H1 (cell line): ENCODE measurements around the gene DUXA. TPM values are rescaled to one million over a fixed set of nuclear protein-coding genes. Genes with fewer than 3 reads are reported as not detected.
"Not testable (repeated sequence)": the region's sequence is repeated elsewhere in the genome, so short reads cannot be mapped to it uniquely, and the experiment has no call there.

ENCODE experiments used
- CTCF ChIA-PET: fragments of 300-600 bp; sonication (Branson Sonifier 250); formaldehyde crosslinking; loops from one replicate; lab custom pipeline; 2021; ENCODE audit not compliant: partially characterized antibody; lab: Charles Lee
- POLR2A ChIA-PET: fragments of 300-600 bp; sonication (Branson Sonifier 250); formaldehyde crosslinking; loops from one replicate; lab custom pipeline; 2021; ENCODE audit warnings: inconsistent platforms; ENCODE audit not compliant: partially characterized antibody; lab: Charles Lee
- DNase-seq, 2 experiments: peaks; one replicate each; pipeline versions ENCODE4 v3.0.0 to v3.0.0-alpha.2; 2010 to 2022; ENCODE audit warnings: low spot score in 2 of 2, low read depth in 1 of 2, mixed read lengths in 1 of 2
- FAIRE-seq: peaks from 2 replicates; lab custom pipeline; 2011; peaks lifted over from hg19 to GRCh38; lab: Jason Lieb, UNC
- H2AFZ ChIP-seq: 2 replicates; pipeline ENCODE4 v1.8.1; 2012; ENCODE audit warnings: low read length, inconsistent platforms
- H2AK5ac ChIP-seq: 2 replicates; pipeline ENCODE4 v1.6.1; 2013; ENCODE audit warnings: low read depth, low read length
- H2BK120ac ChIP-seq: replicated peaks from 2 replicates; pipeline ENCODE3; 2013; ENCODE audit warnings: low read depth, low read length, inconsistent platforms
- H2BK12ac ChIP-seq: 2 replicates; pipeline ENCODE4 v1.6.1; 2013; ENCODE audit warnings: low read depth, low read length
- H2BK15ac ChIP-seq: 2 replicates; pipeline ENCODE4 v1.6.1; 2013; ENCODE audit warnings: low read length
- H2BK20ac ChIP-seq: 2 replicates; pipeline ENCODE4 v1.6.1; 2013; ENCODE audit warnings: low read length
- H2BK5ac ChIP-seq: 2 replicates; pipeline ENCODE4 v1.6.1; 2013; ENCODE audit warnings: low read depth, low read length
- H3K14ac ChIP-seq: 2 replicates; pipeline ENCODE4 v1.6.1; 2013; ENCODE audit warnings: inconsistent platforms; ENCODE audit not compliant: insufficient read length
- H3K18ac ChIP-seq: 2 replicates; pipeline ENCODE4 v1.6.1; 2013; ENCODE audit warnings: low read length; ENCODE audit errors: extremely low read depth
- H3K23ac ChIP-seq: 2 replicates; pipeline ENCODE4 v1.6.1; 2013; ENCODE audit warnings: inconsistent platforms; ENCODE audit not compliant: insufficient read length
- H3K23me2 ChIP-seq: 2 replicates; pipeline ENCODE4 v1.6.1; 2013; ENCODE audit warnings: low read depth, low read length
- H3K27ac ChIP-seq: 2 replicates; pipeline ENCODE4 v1.6.1; 2011; ENCODE audit warnings: low read depth, low read length, inconsistent platforms
- H3K27me3 ChIP-seq, 4 experiments: replicated peaks in 1 of 4; 1 replicate in 1 of 4; 2 replicates in 3 of 4; pipeline versions ENCODE4 v1.6.1 to v1.8.1; 2011 to 2013; ENCODE audit warnings: low read length in 3 of 4, mild to moderate bottlenecking in 3 of 4, inconsistent platforms in 2 of 4, mixed read lengths in 2 of 4, moderate library complexity in 1 of 4; ENCODE audit not compliant: control insufficient read depth in 3 of 4, insufficient read depth in 3 of 4; ENCODE audit errors: extremely low read depth in 1 of 4
- H3K36me3 ChIP-seq, 4 experiments: 2 replicates each; pipeline versions ENCODE4 v1.6.1 to v1.8.1; 2011 to 2013; ENCODE audit warnings: mild to moderate bottlenecking in 4 of 4, low read length in 3 of 4, moderate library complexity in 2 of 4, control low read depth in 1 of 4, inconsistent platforms in 1 of 4; ENCODE audit not compliant: insufficient read depth in 4 of 4, control insufficient read depth in 2 of 4
- H3K4ac ChIP-seq: replicated peaks from 2 replicates; pipeline ENCODE3; 2013; ENCODE audit warnings: low read length, low read depth, mixed read lengths, inconsistent platforms; ENCODE audit not compliant: insufficient read length
- H3K4me1 ChIP-seq, 4 experiments: replicated peaks in 1 of 4; 1 replicate in 1 of 4; 2 replicates in 3 of 4; pipeline versions ENCODE4 v1.6.1 to v1.8.1; 2011 to 2013; ENCODE audit warnings: low read length in 3 of 4, inconsistent platforms in 2 of 4, mixed read lengths in 1 of 4; ENCODE audit not compliant: insufficient read depth in 4 of 4, control insufficient read depth in 3 of 4
- H3K4me2 ChIP-seq, 2 experiments: 2 replicates each; pipeline versions ENCODE4 v1.6.1 to v1.8.1; 2011 to 2013; ENCODE audit warnings: low read depth in 2 of 2, low read length in 2 of 2, control low read depth in 1 of 2, inconsistent platforms in 1 of 2, mild to moderate bottlenecking in 1 of 2; ENCODE audit not compliant: insufficient read depth in 1 of 2
- H3K4me3 ChIP-seq, 4 experiments: fragments of 200-600, 300-600 bp in 1 of 4; sonication (generic), shearing (Covaris generic), sonication (Bioruptor Twin) in 1 of 4; 2 replicates each; pipeline versions ENCODE4 v1.5.1 to v1.8.1; 2011 to 2016; ENCODE audit warnings: low read length in 4 of 4, low read depth in 3 of 4, control low read depth in 2 of 4, inconsistent platforms in 2 of 4, mild to moderate bottlenecking in 2 of 4, mixed read lengths in 1 of 4, moderate library complexity in 1 of 4; ENCODE audit not compliant: insufficient read depth in 2 of 4; ENCODE audit errors: extremely low read depth in 1 of 4
- H3K56ac ChIP-seq: replicated peaks from 2 replicates; pipeline ENCODE3; 2013; ENCODE audit warnings: low read depth, mild to moderate bottlenecking, mixed read lengths, low read length, inconsistent platforms; ENCODE audit not compliant: insufficient read length
- H3K79me1 ChIP-seq: 2 replicates; pipeline ENCODE4 v1.6.1; 2013; ENCODE audit warnings: low read depth, low read length, control low read depth
- H3K79me2 ChIP-seq, 2 experiments: 2 replicates each; pipeline versions ENCODE4 v1.6.1 to v1.8.1; 2012 to 2013; ENCODE audit warnings: low read length in 2 of 2, mild to moderate bottlenecking in 2 of 2, inconsistent platforms in 1 of 2; ENCODE audit not compliant: insufficient read depth in 2 of 2, control insufficient read depth in 1 of 2
- H3K9ac ChIP-seq, 4 experiments: replicated peaks in 1 of 4; 1 replicate in 1 of 4; 2 replicates in 3 of 4; pipeline versions ENCODE4 v1.6.1 to v1.8.1; 2011 to 2013; ENCODE audit warnings: low read depth in 3 of 4, low read length in 3 of 4, control low read depth in 2 of 4, mild to moderate bottlenecking in 2 of 4, moderate library complexity in 2 of 4, inconsistent platforms in 1 of 4; ENCODE audit errors: extremely low read depth in 1 of 4
- H3K9me3 ChIP-seq, 2 experiments: 2 replicates each; pipeline versions ENCODE4 v1.6.1 to v1.8.1; 2012 to 2013; ENCODE audit warnings: mild to moderate bottlenecking in 2 of 2, moderate library complexity in 2 of 2, control low read depth in 1 of 2, inconsistent platforms in 1 of 2, low read depth in 1 of 2, low read length in 1 of 2, mixed read lengths in 1 of 2; ENCODE audit not compliant: insufficient read depth in 2 of 2
- H4K20me1 ChIP-seq, 2 experiments: replicated peaks in 1 of 2; 2 replicates each; pipeline versions ENCODE3 to v1.8.1; 2011 to 2013; ENCODE audit warnings: inconsistent platforms in 2 of 2, low read length in 2 of 2, mild to moderate bottlenecking in 1 of 2; ENCODE audit not compliant: insufficient read depth in 2 of 2, control insufficient read depth in 1 of 2
- H4K5ac ChIP-seq: 2 replicates; pipeline ENCODE4 v1.6.1; 2013; ENCODE audit warnings: low read length, low read depth, mixed read lengths, inconsistent platforms; ENCODE audit not compliant: insufficient read length
- H4K8ac ChIP-seq: 2 replicates; pipeline ENCODE4 v1.8.0; 2013; ENCODE audit warnings: mild to moderate bottlenecking, moderate library complexity, low read length, inconsistent platforms; ENCODE audit not compliant: insufficient read depth; ENCODE audit errors: extremely low read depth
- H4K91ac ChIP-seq: replicated peaks from 2 replicates; pipeline ENCODE3; 2013; ENCODE audit warnings: low read length, mixed read lengths, inconsistent platforms; ENCODE audit not compliant: insufficient read length
- WGBS, 2 experiments: shearing (Covaris generic) in 1 of 2; methylation state at CpG; one replicate each; pipeline versions ENCODE4 v1.1.6 to v1.1.7; 2013 to 2015; ENCODE audit warnings: low lambda C conversion rate in 2 of 2, mixed read lengths in 2 of 2, inconsistent platforms in 1 of 2, low coverage in 1 of 2, missing lambda C conversion rate in 1 of 2; ENCODE audit not compliant: insufficient replicate concordance in 2 of 2, insufficient coverage in 1 of 2, insufficient read length in 1 of 2; ENCODE audit errors: extremely low coverage in 1 of 2, missing lambda C conversion rate in 1 of 2; 5-methylcytosine and 5-hydroxymethylcytosine counted together
- polyA plus RNA-seq, 7 experiments: library from polyadenylated mRNA; depleted of rRNA in 3 of 7; stranded (reverse) in 5 of 7; unstranded in 2 of 7; fragments of >200 nt in 5 of 7; fragments of 200-250 nt in 2 of 7; gene quantifications; 1 replicate in 5 of 7; 2 replicates in 1 of 7; 4 replicates in 1 of 7; pipeline versions ENCODE4 v1.2.1 to v1.2.3, GENCODE V29; 2011 to 2013; ENCODE audit warnings: missing spikeins in 2 of 7, mixed read lengths in 2 of 7
- total RNA-seq: library from RNA; stranded (reverse); fragmentation: NEBNext Ultra II Directional; extraction: Animal tissue kit (Norgen Biotek cat#: 25700); gene quantifications from 2 replicates; pipeline ENCODE4 v1.2.1, GENCODE V29; 2021

Gene DUXA
- total and polyA plus RNA-seq, 2 of the 8 experiments (the other 6 are each of a cell fraction or from before 2014, with no cell fraction given), result not detected

DNA sequence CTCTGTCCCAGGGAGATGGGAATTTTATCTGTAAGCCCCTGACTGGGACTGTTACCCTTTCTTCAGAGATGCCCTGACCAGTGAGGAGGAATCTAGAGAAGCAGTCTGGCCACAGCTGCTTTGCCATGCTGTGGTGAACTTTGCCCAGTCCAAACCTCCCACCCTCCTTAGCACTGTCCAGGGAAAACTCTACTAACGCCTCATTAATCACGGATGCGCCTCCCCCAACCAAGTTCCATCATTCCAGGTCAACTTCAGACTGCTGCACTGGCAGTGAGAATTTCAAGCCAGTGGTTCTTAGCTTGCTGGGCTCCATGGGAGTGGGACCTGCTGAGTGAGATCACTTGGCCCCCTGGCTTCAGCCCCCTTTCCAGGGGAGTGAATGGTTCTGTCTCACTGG is 39.9 kb downstream of the DUXA start:
- H3K23ac ChIP-seq, CTCF ChIA-PET, H4K91ac ChIP-seq, H3K18ac ChIP-seq, H4K8ac ChIP-seq, FAIRE-seq, H3K56ac ChIP-seq, H3K36me3 ChIP-seq, H3K14ac ChIP-seq, H3K4ac ChIP-seq, H3K27ac ChIP-seq, H2BK120ac ChIP-seq, H3K27me3 ChIP-seq, H3K79me2 ChIP-seq, H2BK5ac ChIP-seq, H2BK20ac ChIP-seq, H3K9ac ChIP-seq, H3K4me2 ChIP-seq, POLR2A ChIA-PET, H3K79me1 ChIP-seq, DNase-seq, H4K5ac ChIP-seq, H4K20me1 ChIP-seq, H3K23me2 ChIP-seq, H3K4me3 ChIP-seq, H3K4me1 ChIP-seq, H2BK12ac ChIP-seq, H2AK5ac ChIP-seq, H2AFZ ChIP-seq, H2BK15ac ChIP-seq: not testable (repeated sequence)
- 85% methylated on average over 3 of the region's 3 CpGs; no CpG with 5 or more reads in 1 of the 2 experiments for WGBS, 2 experiments
- H3K9me3 ChIP-seq, result peaks cover 44 to 61% of the 10 kb centered on the region in 2 experiments
